Adrenal gland (tissue), 19 donors: ENCODE data around the gene ZNF529. TPM values are rescaled to one million over a fixed set of nuclear protein-coding genes. Genes with fewer than 3 reads are reported as not detected.

Experiments used
- DNase-seq, 7 donors: peaks; one replicate each; pipeline ENCODE4 v3.0.0-alpha.2; 2019 to 2020
- H3K27ac ChIP-seq, 5 donors: fragments of 200-600 bp; sonication (generic) in 4 of 5; 1 replicate in 3 of 5; 2 replicates in 2 of 5; pipeline versions ENCODE4 v1.5.1 to v1.8.0; 2016 to 2020; ENCODE audit warnings: mild to moderate bottlenecking in 1 of 5
- H3K27me3 ChIP-seq: fragments of 200-600 bp; 2 replicates; pipeline ENCODE4 v1.8.0; 2021
- H3K36me3 ChIP-seq, 2 donors: fragments of 200-600 bp; replicated peaks in 1 of 2; 1 replicate in 1 of 2; 2 replicates in 1 of 2; pipeline versions ENCODE4 v1.5.1 to v1.8.0; 2018 to 2022
- H3K4me1 ChIP-seq, 2 donors: fragments of 200-600 bp; replicated peaks in 1 of 2; 1 replicate in 1 of 2; 2 replicates in 1 of 2; pipeline versions ENCODE4 v1.5.1 to v1.8.0; 2018 to 2021
- H3K4me3 ChIP-seq, 4 donors: fragments of 200-600 bp; sonication (generic) in 3 of 4; one replicate each; pipeline ENCODE4 v1.5.1; 2016 to 2018
- H3K9me3 ChIP-seq, 3 donors: fragments of 200-600 bp; sonication (generic) in 1 of 3; replicated peaks in 1 of 3; 1 replicate in 2 of 3; 2 replicates in 1 of 3; pipeline versions ENCODE4 v1.5.1 to v1.8.0; 2016 to 2021
- POLR2A ChIP-seq, 2 donors: fragments of 450-650 bp; IDR thresholded peaks; one replicate each; pipeline ENCODE4 v1.6.1; 2017; ENCODE audit warnings: antibody characterized with exemption in 2 of 2, mild to moderate bottlenecking in 2 of 2, moderate library complexity in 1 of 2
- WGBS, 4 donors: extraction: QIAGEN DNeasy Blood & Tissue Kit in 2 of 4; methylation state at CpG; one replicate each; pipeline versions ENCODE4 v1.1.5 to v1.1.7; 2013 to 2017; 5-methylcytosine and 5-hydroxymethylcytosine counted together
- intact Hi-C, 2 donors: fragments of 100-400 bp; cut with DNase I; formaldehyde crosslinking; loops; one replicate each; pipeline versions ENCODE4 v1.14.1 to v1.15.0; 2022 to 2023
- long read RNA-seq, 10 donors: library from polyadenylated mRNA in 3 of 10; unstranded in 2 of 10; stranded (forward) in 1 of 10; transcript quantifications; one replicate each; pipeline ENCODE4 v2.0.0 and lab custom pipeline, GENCODE V29; 2021 to 2026
- polyA plus RNA-seq, 3 donors: library from polyadenylated mRNA; stranded (reverse); fragments of 200-250 nt in 2 of 3; fragments of 350-450 nt in 1 of 3; fragmentation: Illumina TruSeq in 1 of 3; extraction: RNeasy Lipid Tissue Mini Kit (QIAGEN cat#74804) in 1 of 3; gene quantifications; one replicate each; pipeline ENCODE4 v1.2.3, GENCODE V29; 2013 to 2014
- total RNA-seq, 9 donors: library from RNA; depleted of rRNA in 4 of 9; stranded (reverse); fragments of >200 nt in 4 of 9; fragments of 120-200 nt in 1 of 9; fragmentation: NEBNext Ultra II Directional in 1 of 9; extraction: Animal tissue kit (Norgen Biotek cat#: 25700) in 1 of 9; gene quantifications; one replicate each; pipeline versions ENCODE4 v1.1.0 to v1.2.4, GENCODE V29; 2013 to 2023
- TF ChIP-seq, protein P1 (sequence below), 6 experiments: fragments of 450-650 bp in 4 of 6; fragments of 200-600 bp in 2 of 6; sonication (generic) in 1 of 6; IDR thresholded peaks; 1 replicate in 5 of 6; 2 replicates in 1 of 6; pipeline versions ENCODE4 v1.5.1 to v1.8.0; 2016 to 2021; ENCODE audit warnings: antibody characterized with exemption in 6 of 6, mild to moderate bottlenecking in 2 of 6, moderate library complexity in 1 of 6
- donor health status: healthy with polysubstance abuse.
- donor health status: Bipolar disorder and iron deficiency.
- donor health status: DM: yes; HTN: yes; CAD: no.
- donor health status: DM: no; HTN: no; CAD: no.
- donor health status: DM: no; HTN: no; CAD: no.
- donor health status: DM: yes; HTN: yes; CAD: no.

The ZNF529 gene
- total RNA-seq (10 to 100 TPM in 8 of 9 donors, 1 to 10 TPM in 1; 6.0 to 21.4 (median 17.2) TPM), polyA plus RNA-seq (10 to 100 TPM in 2 of 3 donors, 1 to 10 TPM in 1; 8.1 to 16.1 (median 14.4) TPM)
- long read RNA-seq, donor 1, full-length matches to known transcripts, result 2 of 2 reads
- long read RNA-seq, donor 1, partial matches to known transcripts, result 0 of 2 reads
- long read RNA-seq, donor 1, other reads (novel, unspliced or antisense), result 0 of 2 reads
- long read RNA-seq, donor 2, full-length matches to known transcripts, result 1 of 19 reads
- long read RNA-seq, donor 2, partial matches to known transcripts, result 18 of 19 reads
- long read RNA-seq, donor 2, other reads (novel, unspliced or antisense), result 0 of 19 reads
- long read RNA-seq, donor 3, full-length matches to known transcripts, result 2 of 2 reads
- long read RNA-seq, donor 3, partial matches to known transcripts, result 0 of 2 reads
- long read RNA-seq, donor 3, other reads (novel, unspliced or antisense), result 0 of 2 reads
- long read RNA-seq, donor 4, partial matches to known transcripts, result 1 of 3 reads
- long read RNA-seq, donor 4, other reads (novel, unspliced or antisense), result 1 of 3 reads
- long read RNA-seq, donor 5, full-length matches to known transcripts, result 4 of 7 reads
- long read RNA-seq, donor 5, partial matches to known transcripts, result 0 of 7 reads
- long read RNA-seq, donor 5, other reads (novel, unspliced or antisense), result 3 of 7 reads
- long read RNA-seq, donor 6, partial matches to known transcripts, result 4 of 6 reads
- long read RNA-seq, donor 6, other reads (novel, unspliced or antisense), result 1 of 6 reads
- long read RNA-seq, donor 7, partial matches to known transcripts, result 6 of 6 reads
- long read RNA-seq, donor 7, other reads (novel, unspliced or antisense), result 0 of 6 reads
- long read RNA-seq, donor 8, full-length matches to known transcripts, result 1 of 1 reads
- long read RNA-seq, donor 8, partial matches to known transcripts, result 0 of 1 reads
- long read RNA-seq, donor 8, other reads (novel, unspliced or antisense), result 0 of 1 reads
- long read RNA-seq, donor 9, full-length matches to known transcripts, result 2 of 7 reads
- long read RNA-seq, donor 9, partial matches to known transcripts, result 5 of 7 reads
- long read RNA-seq, donor 9, other reads (novel, unspliced or antisense), result 0 of 7 reads
- long read RNA-seq, donor 10, full-length matches to known transcripts, result 1 of 1 reads
- long read RNA-seq, donor 10, partial matches to known transcripts, result 0 of 1 reads
- long read RNA-seq, donor 10, other reads (novel, unspliced or antisense), result 0 of 1 reads

DNA sequence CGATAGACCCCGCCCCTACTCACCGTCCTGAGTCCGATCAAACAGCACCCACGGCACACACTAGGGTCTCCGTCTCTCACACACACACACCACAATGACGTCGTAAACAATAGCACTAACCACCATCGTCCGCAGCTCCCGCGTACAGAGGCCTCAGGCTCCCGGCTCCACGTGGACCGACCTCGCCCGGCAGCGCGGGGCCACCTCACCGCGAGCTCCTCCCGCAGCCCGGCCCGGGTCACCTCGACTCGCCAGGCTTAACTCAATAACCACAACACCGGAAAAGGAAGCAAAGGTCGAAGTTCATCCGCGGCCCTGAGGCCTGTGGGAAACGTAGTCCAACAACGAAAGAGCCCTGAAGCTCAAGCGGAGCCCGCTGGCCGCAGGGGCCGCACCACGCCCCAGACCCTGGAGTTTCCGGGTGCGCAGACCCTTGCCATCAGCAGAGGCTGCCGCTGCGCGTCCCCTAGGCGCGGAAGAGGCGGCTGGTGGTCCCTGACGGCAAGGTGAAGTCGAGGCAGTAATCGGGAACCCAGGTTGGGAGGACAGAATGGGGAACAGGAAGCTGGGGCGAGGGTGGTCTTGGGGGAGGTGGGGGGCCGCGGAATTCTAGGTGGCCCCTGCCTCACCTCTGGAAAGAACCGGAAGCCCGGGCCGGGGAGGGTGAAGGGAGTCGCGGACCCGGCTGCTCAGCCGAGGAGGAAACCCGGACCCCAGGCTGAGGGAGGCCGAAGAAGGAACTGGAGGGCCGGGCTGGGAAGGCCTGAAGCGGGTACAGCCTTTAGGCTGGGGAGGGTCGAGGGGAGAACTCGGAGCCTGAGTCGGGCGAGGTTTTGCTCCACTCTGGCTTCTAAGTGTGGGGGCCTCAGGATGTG lies at the start of gene ZNF529:
TSS of gene ZNF529 (minus strand) at position 273 of the 875 bp plus-strand sequence. CDS start 946 bp downstream, outside the sequence.
- TF ChIP-seq, protein P1, sequence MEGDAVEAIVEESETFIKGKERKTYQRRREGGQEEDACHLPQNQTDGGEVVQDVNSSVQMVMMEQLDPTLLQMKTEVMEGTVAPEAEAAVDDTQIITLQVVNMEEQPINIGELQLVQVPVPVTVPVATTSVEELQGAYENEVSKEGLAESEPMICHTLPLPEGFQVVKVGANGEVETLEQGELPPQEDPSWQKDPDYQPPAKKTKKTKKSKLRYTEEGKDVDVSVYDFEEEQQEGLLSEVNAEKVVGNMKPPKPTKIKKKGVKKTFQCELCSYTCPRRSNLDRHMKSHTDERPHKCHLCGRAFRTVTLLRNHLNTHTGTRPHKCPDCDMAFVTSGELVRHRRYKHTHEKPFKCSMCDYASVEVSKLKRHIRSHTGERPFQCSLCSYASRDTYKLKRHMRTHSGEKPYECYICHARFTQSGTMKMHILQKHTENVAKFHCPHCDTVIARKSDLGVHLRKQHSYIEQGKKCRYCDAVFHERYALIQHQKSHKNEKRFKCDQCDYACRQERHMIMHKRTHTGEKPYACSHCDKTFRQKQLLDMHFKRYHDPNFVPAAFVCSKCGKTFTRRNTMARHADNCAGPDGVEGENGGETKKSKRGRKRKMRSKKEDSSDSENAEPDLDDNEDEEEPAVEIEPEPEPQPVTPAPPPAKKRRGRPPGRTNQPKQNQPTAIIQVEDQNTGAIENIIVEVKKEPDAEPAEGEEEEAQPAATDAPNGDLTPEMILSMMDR (IDR thresholded peaks at IDR 0.05), result peak in 1 of 6 experiments; percentile 3
- peak; percentile 86 to 96 for TF ChIP-seq POLR2A (IDR thresholded peaks at IDR 0.05)
- no peaks in the 10 kb centered on the region for H3K27me3 ChIP-seq
- peak within 1 kb of the TSS; percentile 70 to 95 (median 89) for H3K27ac ChIP-seq
- intact Hi-C loops, result no loop called here
- DNase-seq, result peak; percentile 88 to 98 (median 94)
- peak within 1 kb of the TSS; percentile 86 to 98 (median 94) for H3K4me3 ChIP-seq
- peaks cover 25% of the 10 kb centered on the region in 2 donors for H3K4me1 ChIP-seq
- WGBS, 4 donors, result 0 to 1% (median 1%) methylated on average over 31 to 66 of the region's 66 CpGs
- no peaks in the 10 kb centered on the region for H3K9me3 ChIP-seq
- H3K36me3 ChIP-seq, result peaks cover 0 to 9% of the 10 kb centered on the region in 2 donors

DNA sequence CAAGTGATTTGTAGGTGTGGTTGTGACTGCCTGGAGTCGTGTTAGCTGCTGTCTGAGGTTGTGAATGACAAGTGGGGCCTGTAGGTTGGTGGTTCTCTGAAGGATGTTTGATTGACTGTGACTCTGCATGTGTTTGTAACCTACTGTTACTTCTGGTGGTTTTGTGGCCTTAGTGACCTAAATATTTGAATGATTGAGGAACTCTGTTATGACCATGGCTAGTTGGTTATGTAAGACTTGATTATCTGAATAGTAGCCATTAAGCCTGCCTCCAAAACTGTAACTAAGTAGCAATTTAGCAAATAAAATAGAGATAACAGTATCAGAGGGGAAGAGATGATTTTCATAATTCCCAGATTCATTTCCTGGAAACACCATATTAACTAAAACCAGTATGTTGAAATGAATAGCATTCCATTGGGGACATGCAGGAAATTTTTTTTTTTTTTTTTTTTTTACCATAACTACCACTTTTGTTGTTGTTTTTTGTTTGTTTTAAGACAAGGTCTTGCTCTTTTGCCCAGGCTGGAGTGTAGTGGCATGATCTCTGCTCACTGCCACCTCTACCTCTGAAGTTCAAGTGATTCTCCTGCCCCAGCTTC lies 32.9 kb upstream of the ZNF529 start:
- Histone ChIP-seq H3K9me3 (no peaks in the 10 kb centered on the region), H3K4me3 (peak overlapping the region in 2 of 4 donors; percentile 49 to 77), H3K27ac (peak overlapping the region in 4 of 5 donors; percentile 81 to 95 (median 90)), H3K36me3 (peaks cover 0 to 6% of the 10 kb centered on the region in 2 donors), H3K27me3 (no peaks in the 10 kb centered on the region), H3K4me1 (peaks cover 15 to 16% of the 10 kb centered on the region in 2 donors)
- intact Hi-C loops, result no loop called here
- DNase-seq, result no peak
- TF ChIP-seq POLR2A (IDR thresholded peaks at IDR 0.05), result no peak
- TF ChIP-seq, protein P1 (IDR thresholded peaks at IDR 0.05), result no peak
- 0 to 3% (median 0%) methylated on average over 1 of the region's 1 CpG for WGBS, 4 donors

DNA sequence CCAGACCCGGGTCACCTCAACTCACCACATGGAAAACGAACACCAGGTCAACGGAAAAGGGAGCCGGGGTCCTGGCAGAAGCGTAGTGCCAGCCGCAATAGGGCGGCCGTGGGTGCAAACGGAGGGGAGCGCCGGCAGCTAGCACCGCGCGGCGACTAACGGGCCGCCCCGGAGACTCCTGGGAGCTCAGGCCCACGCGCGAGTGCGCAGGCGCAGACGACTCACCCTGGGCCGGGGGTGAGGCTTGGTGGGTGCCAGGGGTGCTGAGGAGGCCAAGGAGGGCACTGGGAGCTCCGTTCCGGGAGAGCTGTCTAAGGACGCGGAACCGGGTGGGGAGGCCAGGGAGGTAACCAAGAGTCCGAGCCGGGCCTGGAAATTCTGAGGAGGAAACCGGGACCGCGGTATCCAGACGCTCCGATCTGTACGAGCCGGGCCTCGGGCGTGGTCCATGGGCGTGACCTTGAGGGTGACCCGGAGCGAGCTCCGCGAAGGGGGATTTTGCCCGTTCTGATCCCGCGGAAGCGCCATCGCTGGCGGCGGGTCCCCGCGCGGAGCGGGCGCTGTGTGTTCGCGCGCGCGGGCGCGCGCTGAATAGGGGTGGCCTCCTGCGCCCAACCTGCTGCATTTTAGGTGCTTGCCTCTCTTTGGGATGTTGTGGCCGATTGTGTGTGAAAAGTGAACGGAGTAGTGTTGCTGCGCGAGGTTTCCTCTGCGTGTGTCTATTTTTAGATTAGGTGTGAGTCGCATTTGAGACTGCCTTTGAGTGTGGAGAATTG lies 32.2 kb upstream of the ZNF529 start, which contains the start of gene ZNF382:
TSS of gene ZNF382 (plus strand) at position 213 of the 776 bp plus-strand sequence. CDS start 4,602 bp downstream, outside the sequence.
- intact Hi-C loops, result no loop called here
- Histone ChIP-seq H3K36me3 (no peaks in the 10 kb centered on the region), H3K27me3 (no peaks in the 10 kb centered on the region), H3K4me1 (peaks cover 15 to 16% of the 10 kb centered on the region in 2 donors), H3K4me3 (peak within 1 kb of the TSS; percentile 49 to 77 (median 60)), H3K9me3 (no peaks in the 10 kb centered on the region), H3K27ac (peak within 1 kb of the TSS; percentile 54 to 95 (median 87))
- 0 to 1% (median 0%) methylated on average over 18 to 73 of the region's 73 CpGs for WGBS, 4 donors
- TF ChIP-seq, protein P1 (IDR thresholded peaks at IDR 0.05), result no peak
- peak; percentile 39 to 75 for TF ChIP-seq POLR2A (IDR thresholded peaks at IDR 0.05)
- DNase-seq, result peak; percentile 83 to 89 (median 87)
